ENCODE data around the gene C4orf50. TPM values are rescaled to one million over a fixed set of nuclear protein-coding genes. Genes with fewer than 3 reads are reported as not detected.

C4orf50 gene
- total and polyA plus RNA-seq, 2 of the 8 experiments (the other 6 are each of a cell fraction or from before 2014, with no cell fraction given) = 0.08 to 0.22 TPM

DNA sequence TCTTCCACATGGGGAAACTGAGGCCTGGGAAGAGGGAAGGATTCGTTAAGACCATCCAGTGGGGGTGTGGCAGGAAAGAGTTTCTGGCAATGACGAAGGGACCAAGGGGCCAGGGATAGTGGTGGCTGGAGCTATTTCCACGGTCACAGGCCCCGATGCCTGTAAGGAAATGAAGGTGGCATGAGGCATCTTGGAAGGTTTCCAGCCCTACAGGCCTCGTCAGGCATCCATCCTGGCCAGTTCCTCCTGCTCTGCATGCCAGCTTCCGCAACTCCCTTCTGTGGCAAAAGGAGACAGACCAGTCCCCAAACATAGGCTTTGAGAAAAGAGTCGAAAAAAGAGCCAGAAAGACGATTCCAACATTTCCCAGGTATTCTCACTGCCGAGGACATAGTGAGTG lies 9.2 kb upstream of the C4orf50 start:
- Histone ChIP-seq H2AFZ (ENCODE audit: low read length) (no peak overlapping the region), H3K4me3 (ENCODE audit: extremely low read depth in 1 of 4, insufficient read depth in 2 of 4, low read depth in 3 of 4, low read length in 4 of 4) (no peak overlapping the region), H3K23me2 (ENCODE audit: low read depth, low read length) (no peaks in the 10 kb centered on the region), H3K23ac (ENCODE audit: insufficient read length) (no peak overlapping the region), H3K18ac (ENCODE audit: extremely low read depth, low read length) (no peak overlapping the region), H3K4me1 (replicated peaks in 1 of 4; ENCODE audit: control insufficient read depth in 3 of 4, insufficient read depth in 4 of 4, low read length in 3 of 4) (peaks cover 0 to 5% (median 0%) of the 10 kb centered on the region in 4 experiments; a peak in 2 of 7 replicates), H2BK12ac (ENCODE audit: low read depth, low read length) (no peak overlapping the region), H3K4me2 (ENCODE audit: insufficient read depth in 1 of 2, low read depth in 2 of 2, low read length in 2 of 2) (no peak overlapping the region), H3K79me2 (ENCODE audit: control insufficient read depth in 1 of 2, insufficient read depth in 2 of 2, low read length in 2 of 2) (no peaks in the 10 kb centered on the region), H2BK120ac (replicated peaks; ENCODE audit: low read depth, low read length) (no peak overlapping the region), H4K5ac (ENCODE audit: insufficient read length, low read depth, low read length) (no peak overlapping the region), H2BK5ac (ENCODE audit: low read depth, low read length) (no peak overlapping the region), H2AK5ac (ENCODE audit: low read depth, low read length) (no peak overlapping the region), H3K36me3 (ENCODE audit: control insufficient read depth in 2 of 4, insufficient read depth in 4 of 4, low read length in 3 of 4) (no peaks in the 10 kb centered on the region), H4K91ac (replicated peaks; ENCODE audit: insufficient read length, low read length) (no peak overlapping the region), H4K20me1 (replicated peaks in 1 of 2; ENCODE audit: control insufficient read depth in 1 of 2, insufficient read depth in 2 of 2, low read length in 2 of 2) (no peaks in the 10 kb centered on the region), H3K79me1 (ENCODE audit: low read depth, low read length) (no peaks in the 10 kb centered on the region), H3K56ac (replicated peaks; ENCODE audit: insufficient read length, low read depth, low read length) (no peak overlapping the region), H3K27ac (ENCODE audit: low read depth, low read length) (no peak overlapping the region), H2BK20ac (ENCODE audit: low read length) (no peak overlapping the region), H3K14ac (ENCODE audit: insufficient read length) (no peak overlapping the region), H4K8ac (ENCODE audit: extremely low read depth, insufficient read depth, low read length) (no peak overlapping the region; the same call in 1 of the 2 replicates), H3K9me3 (ENCODE audit: insufficient read depth in 2 of 2, low read depth in 1 of 2, low read length in 1 of 2) (no peaks in the 10 kb centered on the region), H3K9ac (replicated peaks in 1 of 4; ENCODE audit: extremely low read depth in 1 of 4, low read depth in 3 of 4, low read length in 3 of 4) (no peak overlapping the region), H3K27me3 (replicated peaks in 1 of 4; ENCODE audit: control insufficient read depth in 3 of 4, extremely low read depth in 1 of 4, insufficient read depth in 3 of 4, low read length in 3 of 4) (no peaks in the 10 kb centered on the region), H2BK15ac (ENCODE audit: low read length) (no peak overlapping the region), H3K4ac (replicated peaks; ENCODE audit: insufficient read length, low read depth, low read length) (no peak overlapping the region)
- no peak for DNase-seq (ENCODE audit: low read depth in 1 of 2, low spot score in 2 of 2)
- no peak for FAIRE-seq
- 87% methylated on average over 9 of the region's 9 CpGs; no CpG with 5 or more reads in 1 of the 2 experiments for WGBS, 2 experiments (ENCODE audit: extremely low coverage in 1 of 2, insufficient coverage in 1 of 2, insufficient read length in 1 of 2, insufficient replicate concordance in 2 of 2, low coverage in 1 of 2, low lambda C conversion rate in 2 of 2, missing lambda C conversion rate in 1 of 2)
- no peak for TF ChIP-seq CHD2 (IDR thresholded peaks at IDR 0.05; ENCODE audit: low read length)
- no peak for TF ChIP-seq CBX8 (IDR thresholded peaks at IDR 0.05; ENCODE audit: borderline replicate concordance, low read depth, low read length)
- no peak for TF ChIP-seq POU5F1 (IDR thresholded peaks at IDR 0.05; ENCODE audit: low read depth, low read length)
- no peak for TF ChIP-seq HDAC2 (IDR thresholded peaks at IDR 0.05; ENCODE audit: borderline replicate concordance in 1 of 2, low read depth in 2 of 2, low read length in 2 of 2)
- TF ChIP-seq TEAD4 (IDR thresholded peaks at IDR 0.05; ENCODE audit: low read depth, low read length) = no peak
- TF ChIP-seq KDM5A (IDR thresholded peaks at IDR 0.05; ENCODE audit: low read length) = no peak
- POLR2A ChIA-PET (ENCODE audit: partially characterized antibody) = no interaction called here
- CTCF ChIA-PET (ENCODE audit: partially characterized antibody) = interaction anchor here (1.0 to 1.6 kb wide), 4 partner anchors 8 to 277 kb away, joined by 3 to 6 read pairs (median 4); partner anchors contain the start of gene C4orf50

All from H1 (cell line).